ENCODE results near the gene ANKS6. TPM values are rescaled to one million over a fixed set of nuclear protein-coding genes. Genes with fewer than 3 reads are reported as not detected.

The ANKS6 gene
- total and polyA plus RNA-seq, 2 experiments from 2014 or later: 36.9 to 59.0 TPM

DNA sequence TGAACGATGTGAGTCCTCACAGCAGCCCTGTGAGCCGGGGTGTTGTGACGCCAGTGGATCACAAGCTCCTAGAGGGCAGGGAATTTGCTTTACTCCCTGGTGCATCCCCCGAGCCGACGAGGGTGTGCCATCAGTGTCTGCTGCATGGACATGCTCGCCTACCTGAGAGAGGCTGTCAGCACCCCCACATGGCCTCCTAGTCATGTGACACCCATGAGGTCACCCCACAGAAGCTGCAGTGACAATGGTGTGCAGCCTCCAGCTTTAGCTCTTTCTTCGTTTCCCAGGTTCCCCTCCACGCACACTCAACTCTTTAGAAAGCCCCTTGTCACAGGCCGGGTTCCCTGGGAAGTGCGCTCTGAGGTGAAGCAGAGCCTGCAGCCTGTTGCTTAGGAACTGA is 67.9 kb downstream of the ANKS6 start:
- no peaks in the 10 kb centered on the region for H3F3A ChIP-seq (replicated peaks; ENCODE audit: low read depth)
- H3K9me2 ChIP-seq (ENCODE audit: insufficient read depth): no peaks in the 10 kb centered on the region
- no peak for ATAC-seq
- H3K4me3 Mint-ChIP-seq: no peak overlapping the region
- no peaks in the 10 kb centered on the region for H3K27me3 ChIP-seq (ENCODE audit: insufficient read depth)
- H3K27ac Mint-ChIP-seq: no peak overlapping the region
- no peaks in the 10 kb centered on the region for H4K20me1 ChIP-seq (replicated peaks; ENCODE audit: insufficient read depth)
- no peak overlapping the region for H3K4me2 ChIP-seq
- H3K79me2 ChIP-seq (replicated peaks; ENCODE audit: insufficient read depth): no peaks in the 10 kb centered on the region
- H3K27ac ChIP-seq (ENCODE audit: low read depth): no peak overlapping the region
- no peak overlapping the region for H3K4me3 ChIP-seq
- no peak for DNase-seq (ENCODE audit: low spot score)
- H2AFZ ChIP-seq: no peak overlapping the region
- H3K9me3 Mint-ChIP-seq: no peaks in the 10 kb centered on the region
- TF ChIP-seq, protein P1, sequence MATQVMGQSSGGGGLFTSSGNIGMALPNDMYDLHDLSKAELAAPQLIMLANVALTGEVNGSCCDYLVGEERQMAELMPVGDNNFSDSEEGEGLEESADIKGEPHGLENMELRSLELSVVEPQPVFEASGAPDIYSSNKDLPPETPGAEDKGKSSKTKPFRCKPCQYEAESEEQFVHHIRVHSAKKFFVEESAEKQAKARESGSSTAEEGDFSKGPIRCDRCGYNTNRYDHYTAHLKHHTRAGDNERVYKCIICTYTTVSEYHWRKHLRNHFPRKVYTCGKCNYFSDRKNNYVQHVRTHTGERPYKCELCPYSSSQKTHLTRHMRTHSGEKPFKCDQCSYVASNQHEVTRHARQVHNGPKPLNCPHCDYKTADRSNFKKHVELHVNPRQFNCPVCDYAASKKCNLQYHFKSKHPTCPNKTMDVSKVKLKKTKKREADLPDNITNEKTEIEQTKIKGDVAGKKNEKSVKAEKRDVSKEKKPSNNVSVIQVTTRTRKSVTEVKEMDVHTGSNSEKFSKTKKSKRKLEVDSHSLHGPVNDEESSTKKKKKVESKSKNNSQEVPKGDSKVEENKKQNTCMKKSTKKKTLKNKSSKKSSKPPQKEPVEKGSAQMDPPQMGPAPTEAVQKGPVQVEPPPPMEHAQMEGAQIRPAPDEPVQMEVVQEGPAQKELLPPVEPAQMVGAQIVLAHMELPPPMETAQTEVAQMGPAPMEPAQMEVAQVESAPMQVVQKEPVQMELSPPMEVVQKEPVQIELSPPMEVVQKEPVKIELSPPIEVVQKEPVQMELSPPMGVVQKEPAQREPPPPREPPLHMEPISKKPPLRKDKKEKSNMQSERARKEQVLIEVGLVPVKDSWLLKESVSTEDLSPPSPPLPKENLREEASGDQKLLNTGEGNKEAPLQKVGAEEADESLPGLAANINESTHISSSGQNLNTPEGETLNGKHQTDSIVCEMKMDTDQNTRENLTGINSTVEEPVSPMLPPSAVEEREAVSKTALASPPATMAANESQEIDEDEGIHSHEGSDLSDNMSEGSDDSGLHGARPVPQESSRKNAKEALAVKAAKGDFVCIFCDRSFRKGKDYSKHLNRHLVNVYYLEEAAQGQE (IDR thresholded peaks at IDR 0.05; ENCODE audit: unreplicated experiment): no peak
- TF ChIP-seq CREB1 (CRISPR knock-in tag; IDR thresholded peaks at IDR 0.05; ENCODE audit: low read depth) (no peak), STAT1 (IDR thresholded peaks at IDR 0.05; ENCODE audit: unreplicated experiment) (no peak), JUNB (IDR thresholded peaks at IDR 0.05; ENCODE audit: unreplicated experiment) (no peak), ZNF331 (CRISPR knock-in tag; IDR thresholded peaks at IDR 0.05; ENCODE audit: low read depth) (no peak)
- TF ChIP-seq, protein P2, sequence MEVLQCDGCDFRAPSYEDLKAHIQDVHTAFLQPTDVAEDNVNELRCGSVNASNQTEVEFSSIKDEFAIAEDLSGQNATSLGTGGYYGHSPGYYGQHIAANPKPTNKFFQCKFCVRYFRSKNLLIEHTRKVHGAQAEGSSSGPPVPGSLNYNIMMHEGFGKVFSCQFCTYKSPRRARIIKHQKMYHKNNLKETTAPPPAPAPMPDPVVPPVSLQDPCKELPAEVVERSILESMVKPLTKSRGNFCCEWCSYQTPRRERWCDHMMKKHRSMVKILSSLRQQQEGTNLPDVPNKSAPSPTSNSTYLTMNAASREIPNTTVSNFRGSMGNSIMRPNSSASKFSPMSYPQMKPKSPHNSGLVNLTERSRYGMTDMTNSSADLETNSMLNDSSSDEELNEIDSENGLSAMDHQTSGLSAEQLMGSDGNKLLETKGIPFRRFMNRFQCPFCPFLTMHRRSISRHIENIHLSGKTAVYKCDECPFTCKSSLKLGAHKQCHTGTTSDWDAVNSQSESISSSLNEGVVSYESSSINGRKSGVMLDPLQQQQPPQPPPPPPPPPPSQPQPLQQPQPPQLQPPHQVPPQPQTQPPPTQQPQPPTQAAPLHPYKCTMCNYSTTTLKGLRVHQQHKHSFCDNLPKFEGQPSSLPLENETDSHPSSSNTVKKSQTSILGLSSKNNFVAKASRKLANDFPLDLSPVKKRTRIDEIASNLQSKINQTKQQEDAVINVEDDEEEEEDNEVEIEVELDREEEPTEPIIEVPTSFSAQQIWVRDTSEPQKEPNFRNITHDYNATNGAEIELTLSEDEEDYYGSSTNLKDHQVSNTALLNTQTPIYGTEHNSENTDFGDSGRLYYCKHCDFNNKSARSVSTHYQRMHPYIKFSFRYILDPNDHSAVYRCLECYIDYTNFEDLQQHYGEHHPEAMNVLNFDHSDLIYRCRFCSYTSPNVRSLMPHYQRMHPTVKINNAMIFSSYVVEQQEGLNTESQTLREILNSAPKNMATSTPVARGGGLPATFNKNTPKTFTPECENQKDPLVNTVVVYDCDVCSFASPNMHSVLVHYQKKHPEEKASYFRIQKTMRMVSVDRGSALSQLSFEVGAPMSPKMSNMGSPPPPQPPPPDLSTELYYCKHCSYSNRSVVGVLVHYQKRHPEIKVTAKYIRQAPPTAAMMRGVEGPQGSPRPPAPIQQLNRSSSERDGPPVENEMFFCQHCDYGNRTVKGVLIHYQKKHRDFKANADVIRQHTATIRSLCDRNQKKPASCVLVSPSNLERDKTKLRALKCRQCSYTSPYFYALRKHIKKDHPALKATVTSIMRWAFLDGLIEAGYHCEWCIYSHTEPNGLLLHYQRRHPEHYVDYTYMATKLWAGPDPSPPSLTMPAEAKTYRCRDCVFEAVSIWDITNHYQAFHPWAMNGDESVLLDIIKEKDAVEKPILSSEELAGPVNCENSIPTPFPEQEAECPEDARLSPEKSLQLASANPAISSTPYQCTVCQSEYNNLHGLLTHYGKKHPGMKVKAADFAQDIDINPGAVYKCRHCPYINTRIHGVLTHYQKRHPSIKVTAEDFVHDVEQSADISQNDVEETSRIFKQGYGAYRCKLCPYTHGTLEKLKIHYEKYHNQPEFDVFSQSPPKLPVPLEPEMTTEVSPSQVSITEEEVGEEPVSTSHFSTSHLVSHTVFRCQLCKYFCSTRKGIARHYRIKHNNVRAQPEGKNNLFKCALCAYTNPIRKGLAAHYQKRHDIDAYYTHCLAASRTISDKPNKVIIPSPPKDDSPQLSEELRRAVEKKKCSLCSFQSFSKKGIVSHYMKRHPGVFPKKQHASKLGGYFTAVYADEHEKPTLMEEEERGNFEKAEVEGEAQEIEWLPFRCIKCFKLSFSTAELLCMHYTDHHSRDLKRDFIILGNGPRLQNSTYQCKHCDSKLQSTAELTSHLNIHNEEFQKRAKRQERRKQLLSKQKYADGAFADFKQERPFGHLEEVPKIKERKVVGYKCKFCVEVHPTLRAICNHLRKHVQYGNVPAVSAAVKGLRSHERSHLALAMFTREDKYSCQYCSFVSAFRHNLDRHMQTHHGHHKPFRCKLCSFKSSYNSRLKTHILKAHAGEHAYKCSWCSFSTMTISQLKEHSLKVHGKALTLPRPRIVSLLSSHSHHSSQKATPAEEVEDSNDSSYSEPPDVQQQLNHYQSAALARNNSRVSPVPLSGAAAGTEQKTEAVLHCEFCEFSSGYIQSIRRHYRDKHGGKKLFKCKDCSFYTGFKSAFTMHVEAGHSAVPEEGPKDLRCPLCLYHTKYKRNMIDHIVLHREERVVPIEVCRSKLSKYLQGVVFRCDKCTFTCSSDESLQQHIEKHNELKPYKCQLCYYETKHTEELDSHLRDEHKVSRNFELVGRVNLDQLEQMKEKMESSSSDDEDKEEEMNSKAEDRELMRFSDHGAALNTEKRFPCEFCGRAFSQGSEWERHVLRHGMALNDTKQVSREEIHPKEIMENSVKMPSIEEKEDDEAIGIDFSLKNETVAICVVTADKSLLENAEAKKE (CRISPR knock-in tag; IDR thresholded peaks at IDR 0.05): no peak
- TF ChIP-seq, protein P3, sequence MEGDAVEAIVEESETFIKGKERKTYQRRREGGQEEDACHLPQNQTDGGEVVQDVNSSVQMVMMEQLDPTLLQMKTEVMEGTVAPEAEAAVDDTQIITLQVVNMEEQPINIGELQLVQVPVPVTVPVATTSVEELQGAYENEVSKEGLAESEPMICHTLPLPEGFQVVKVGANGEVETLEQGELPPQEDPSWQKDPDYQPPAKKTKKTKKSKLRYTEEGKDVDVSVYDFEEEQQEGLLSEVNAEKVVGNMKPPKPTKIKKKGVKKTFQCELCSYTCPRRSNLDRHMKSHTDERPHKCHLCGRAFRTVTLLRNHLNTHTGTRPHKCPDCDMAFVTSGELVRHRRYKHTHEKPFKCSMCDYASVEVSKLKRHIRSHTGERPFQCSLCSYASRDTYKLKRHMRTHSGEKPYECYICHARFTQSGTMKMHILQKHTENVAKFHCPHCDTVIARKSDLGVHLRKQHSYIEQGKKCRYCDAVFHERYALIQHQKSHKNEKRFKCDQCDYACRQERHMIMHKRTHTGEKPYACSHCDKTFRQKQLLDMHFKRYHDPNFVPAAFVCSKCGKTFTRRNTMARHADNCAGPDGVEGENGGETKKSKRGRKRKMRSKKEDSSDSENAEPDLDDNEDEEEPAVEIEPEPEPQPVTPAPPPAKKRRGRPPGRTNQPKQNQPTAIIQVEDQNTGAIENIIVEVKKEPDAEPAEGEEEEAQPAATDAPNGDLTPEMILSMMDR (conservative IDR thresholded peaks at IDR 0.05; ENCODE audit: low read depth in 2 of 2): no peak
- peaks cover 17% of the 10 kb centered on the region for H3K27me3 Mint-ChIP-seq (ENCODE audit: insufficient read depth, low read depth, poor library complexity)
- H3K4me1 Mint-ChIP-seq: peaks cover 7% of the 10 kb centered on the region; the same call in 2 of the 3 replicates
- H3K36me3 Mint-ChIP-seq (ENCODE audit: low read depth): no peaks in the 10 kb centered on the region
- H3K4me1 ChIP-seq (ENCODE audit: insufficient read depth): 0 out of 2 replicates have a peak, but pooled peaks cover 5% of the 10 kb centered on the region
- no peaks in the 10 kb centered on the region for H3K36me3 ChIP-seq (ENCODE audit: insufficient read depth)
